PFSK-1 (cell line): ENCODE results near the gene MOB3A.

Experiments used
- POLR2AphosphoS5 ChIP-seq: IDR thresholded peaks from 2 replicates; pipeline ENCODE4 v1.6.1; 2012; ENCODE audit warnings: low read depth, mild to moderate bottlenecking, control low read depth, low read length, moderate library complexity
- REST ChIP-seq, 2 experiments: IDR thresholded peaks; 2 replicates each; pipeline versions ENCODE4 v1.6.1 to v1.8.0; 2011 to 2012; ENCODE audit warnings: low read depth in 2 of 2, low read length in 2 of 2, control low read depth in 1 of 2, inconsistent platforms in 1 of 2, mild to moderate bottlenecking in 1 of 2, moderate library complexity in 1 of 2; ENCODE audit not compliant: insufficient read depth in 1 of 2
- SIN3A ChIP-seq: IDR thresholded peaks from 2 replicates; pipeline ENCODE4 v1.6.1; 2012; ENCODE audit warnings: mild to moderate bottlenecking, low read length, moderate library complexity, borderline replicate concordance; ENCODE audit not compliant: insufficient read depth
- TAF1 ChIP-seq: IDR thresholded peaks from 2 replicates; pipeline ENCODE4 v1.6.1; 2012; ENCODE audit warnings: low read length, control low read depth, borderline replicate concordance; ENCODE audit not compliant: insufficient read depth

- TF ChIP-seq TAF1 (no peak), POLR2AphosphoS5 (no peak), REST (IDR thresholded peaks at IDR 0.05; ENCODE audit: insufficient read depth in 1 of 2, low read depth in 2 of 2, low read length in 2 of 2) (no peak), SIN3A (no peak)
These were observed 24.7 kb upstream of the MOB3A start for GRCh38 chr19:2120821-2121220.
